ENCODE results near the gene FMO1.
"Not testable (repeated sequence)": the region's sequence is repeated elsewhere in the genome, so short reads cannot be mapped to it uniquely, and the experiment has no call there.

FMO1 gene

DNA sequence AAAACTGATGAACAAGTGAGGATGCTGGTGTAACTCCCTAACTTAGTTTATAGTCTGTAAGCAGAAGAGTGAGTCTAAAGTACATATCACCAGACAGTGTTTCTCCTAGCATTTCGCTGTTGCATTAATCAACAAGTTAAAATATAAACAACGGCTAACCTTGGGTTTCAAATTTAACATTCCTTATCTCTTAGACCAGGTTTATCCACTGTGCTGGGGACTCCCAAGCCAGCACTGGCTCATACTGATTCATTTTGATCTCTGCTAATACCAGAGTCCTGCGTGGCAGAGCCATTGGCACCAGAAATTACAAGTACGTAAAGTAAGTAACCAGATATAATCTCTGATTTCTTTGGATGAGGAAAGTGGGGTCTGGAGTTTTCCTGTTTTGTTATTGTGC lies at the start of gene FMO1:
Gene FMO1, plus strand, starts transcription at position 193 of the 400 bp plus-strand sequence. CDS start 9,594 bp downstream, outside the sequence.
- FAIRE-seq, result no peak

DNA sequence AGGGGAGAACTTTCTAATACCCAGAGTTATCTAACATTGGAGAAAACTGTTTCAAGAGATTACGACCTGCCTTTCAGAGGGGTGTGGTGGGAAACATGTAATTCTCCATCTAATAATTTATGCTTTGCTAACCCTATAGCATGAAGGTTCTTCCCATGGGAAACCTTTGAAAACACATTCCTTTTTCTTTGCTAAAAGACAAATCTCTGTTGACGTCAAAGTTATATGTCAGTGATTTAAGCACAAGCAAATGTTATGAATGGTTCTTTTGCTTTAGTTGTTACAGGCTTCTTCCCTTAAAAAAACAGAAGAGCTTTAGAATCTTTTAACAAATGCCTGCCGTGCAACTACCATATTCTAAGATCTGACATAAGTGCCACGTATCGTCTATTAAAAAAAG lies 44.0 kb upstream of the FMO1 start:
- FAIRE-seq, result no peak

GRCh38 chr1:171206204-171206977 lies 41.9 kb upstream of the FMO1 start:
- no peak for FAIRE-seq

GRCh38 chr1:171206978-171207355 lies 41.3 kb upstream of the FMO1 start:
- no peak for FAIRE-seq

- FAIRE-seq, result no peak
These were observed 40.9 kb upstream of the FMO1 start for GRCh38 chr1:171207377-171207776.

- no peak for FAIRE-seq
These were observed 37.9 kb upstream of the FMO1 start for GRCh38 chr1:171210355-171210754.

GRCh38 chr1:171212607-171213351 lies 35.5 kb upstream of the FMO1 start:
- no peak for FAIRE-seq

DNA sequence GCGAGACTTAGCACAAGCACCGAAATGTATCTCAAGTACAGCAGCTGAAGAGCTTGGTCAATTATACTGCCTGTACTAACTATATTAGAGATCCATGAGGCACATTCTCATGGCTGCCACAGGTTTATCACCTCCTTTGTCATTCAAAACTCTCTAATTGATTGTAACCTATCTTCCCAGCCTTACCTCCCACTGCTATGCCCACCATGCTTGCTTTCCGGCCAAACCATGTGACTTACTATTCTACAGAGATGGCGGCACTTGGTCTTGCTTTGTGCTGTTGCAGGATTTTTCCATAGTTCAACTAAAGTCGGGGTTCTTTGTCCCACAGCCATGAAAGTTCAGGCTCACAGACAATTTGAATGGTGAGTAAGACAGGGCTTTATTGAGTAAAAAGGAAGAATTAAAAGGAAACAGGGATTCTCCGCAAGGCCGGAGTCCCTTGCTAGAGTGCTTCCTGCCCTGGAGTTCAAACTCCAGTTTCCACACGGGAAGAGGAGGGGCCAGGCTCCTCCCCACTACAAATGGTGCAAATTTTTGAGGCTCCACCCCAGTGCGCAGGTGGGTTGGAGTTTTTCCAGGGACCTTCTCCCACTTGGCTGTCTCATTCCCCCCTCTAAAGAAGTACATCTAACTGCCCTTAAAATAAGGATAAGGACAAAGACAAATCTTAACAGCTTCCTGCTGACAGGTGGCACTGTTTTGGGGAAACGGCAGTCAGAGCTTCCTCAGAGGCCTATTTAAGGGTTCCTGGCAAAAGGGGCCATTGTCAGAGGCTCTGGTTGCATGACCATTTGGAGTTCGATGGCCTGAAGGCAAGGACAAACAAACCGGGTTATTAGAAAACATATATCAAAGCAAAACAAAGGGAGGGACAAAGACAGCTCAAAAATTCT lies 34.5 kb upstream of the FMO1 start:
- no peak for FAIRE-seq

GRCh38 chr1:171217658-171218443 lies 30.4 kb upstream of the FMO1 start:
- no peak for FAIRE-seq

GRCh38 chr1:171218661-171219060 lies 29.6 kb upstream of the FMO1 start:
- no peak for FAIRE-seq

DNA sequence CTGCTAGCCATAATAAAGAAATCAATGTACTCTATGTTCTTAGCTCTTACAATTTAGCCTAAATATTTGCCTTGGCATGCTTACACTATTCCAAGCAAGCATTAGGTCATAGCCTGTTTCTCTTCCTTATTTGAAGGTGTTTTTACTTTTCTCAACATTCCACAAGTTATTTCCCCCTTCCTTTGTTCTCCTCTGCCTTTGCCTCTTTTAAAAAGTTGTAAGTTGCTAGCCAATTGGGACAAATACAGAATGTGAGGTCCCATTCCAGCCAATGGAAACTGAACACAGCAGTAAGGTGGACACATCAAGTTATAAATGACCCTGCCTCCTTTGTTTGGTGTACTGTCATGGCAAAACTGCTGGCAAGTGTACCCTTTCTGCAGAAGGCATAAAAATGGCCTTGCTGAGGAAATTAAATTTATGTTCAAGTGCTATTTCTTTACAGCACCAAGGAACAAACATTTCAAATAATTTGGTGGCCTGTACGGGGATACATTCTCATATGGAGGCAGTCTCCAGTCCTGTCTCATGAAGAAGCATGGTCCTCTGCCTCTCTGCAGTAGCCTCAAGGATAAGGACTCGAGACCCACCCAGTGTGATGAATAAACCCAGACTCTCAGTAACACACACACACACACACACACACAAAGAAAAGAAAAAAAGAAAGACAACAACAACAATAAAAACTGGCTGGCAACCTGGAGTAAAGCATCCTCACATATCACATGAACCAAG lies 28.8 kb upstream of the FMO1 start:
- no peak for FAIRE-seq

GRCh38 chr1:171220081-171220420 lies 28.2 kb upstream of the FMO1 start:
- FAIRE-seq, result no peak

- FAIRE-seq, result no peak
These were observed 27.7 kb upstream of the FMO1 start for GRCh38 chr1:171220581-171221054.

DNA sequence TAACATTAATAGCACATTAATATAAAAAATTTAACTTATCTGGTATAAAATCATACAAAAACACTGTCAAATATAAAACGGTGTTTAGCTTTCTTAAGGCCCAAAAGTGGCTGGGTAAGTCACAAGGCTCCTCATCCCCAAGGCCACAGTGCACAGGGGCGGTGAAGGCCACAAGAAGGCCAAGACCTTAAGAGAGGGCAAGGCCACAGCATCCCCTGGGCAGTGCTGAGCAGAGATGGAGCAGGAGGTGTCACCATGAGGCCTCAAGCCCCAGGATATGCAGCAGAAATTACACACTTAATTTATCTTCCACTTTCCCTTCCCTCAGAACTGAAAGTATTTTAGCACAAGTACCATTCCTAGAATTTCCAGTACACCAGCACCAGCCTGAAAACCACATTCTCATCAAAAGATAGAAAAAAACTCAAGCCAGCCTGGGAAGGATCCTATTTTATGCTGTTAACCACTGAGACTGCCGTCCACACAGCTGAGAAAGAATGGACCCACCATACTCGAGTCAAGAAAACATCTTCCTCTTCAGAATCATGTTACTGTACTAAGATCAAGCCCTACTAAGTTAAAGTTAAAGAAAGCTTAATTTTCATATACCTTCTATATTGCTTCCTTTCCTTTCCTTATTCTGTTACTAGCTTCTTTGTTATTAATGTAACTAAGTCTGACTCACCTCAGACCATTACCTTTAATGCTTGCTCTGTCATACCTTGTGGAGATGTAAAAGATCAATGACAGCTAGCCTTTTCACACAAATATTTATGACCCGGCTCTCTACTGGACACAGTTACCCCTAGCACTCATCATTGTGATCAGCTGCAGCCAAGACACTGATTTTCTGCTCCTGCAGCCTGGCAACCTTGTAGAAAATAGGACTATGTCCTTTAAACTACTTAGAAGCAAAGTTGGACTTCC lies 26.4 kb upstream of the FMO1 start:
- no peak for FAIRE-seq

- no peak for FAIRE-seq
These were observed 25.4 kb upstream of the FMO1 start for GRCh38 chr1:171222936-171223335.

- not testable (repeated sequence) for FAIRE-seq
These were observed 24.0 kb upstream of the FMO1 start for GRCh38 chr1:171224257-171224656.

DNA sequence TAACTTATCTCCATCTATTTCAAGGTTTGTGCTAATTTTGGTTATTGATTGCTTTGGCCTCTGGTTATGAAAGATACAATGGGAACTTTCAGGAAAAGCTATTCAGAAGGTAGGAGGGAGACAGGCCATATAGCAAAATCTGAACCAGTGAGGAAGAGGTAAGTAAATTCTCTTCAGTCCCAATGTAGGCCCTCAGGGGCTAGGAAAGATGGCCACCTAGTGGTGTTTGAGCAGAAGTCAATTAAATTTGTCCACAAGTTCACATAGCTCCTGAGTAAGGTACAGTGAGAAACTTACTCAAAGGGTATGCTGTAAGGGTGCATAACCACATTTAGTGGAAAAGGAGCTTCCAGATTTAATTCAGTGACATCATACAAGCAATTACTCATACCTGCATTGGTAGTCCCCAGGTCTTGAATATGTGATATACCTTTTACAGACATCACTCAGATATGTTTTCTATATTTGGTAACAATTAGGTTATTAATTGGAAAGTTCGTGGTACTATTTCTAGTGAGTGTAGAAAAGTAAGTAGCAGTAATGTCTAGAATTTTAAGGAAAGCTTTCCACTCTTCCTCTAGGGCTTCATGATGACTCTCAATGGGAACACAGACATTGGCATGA lies 21.4 kb upstream of the FMO1 start:
- FAIRE-seq, result no peak

- no peak for FAIRE-seq
These were observed 17.0 kb upstream of the FMO1 start for GRCh38 chr1:171231326-171231725.

GRCh38 chr1:171233183-171233582 lies 15.1 kb upstream of the FMO1 start:
- no peak for FAIRE-seq

DNA sequence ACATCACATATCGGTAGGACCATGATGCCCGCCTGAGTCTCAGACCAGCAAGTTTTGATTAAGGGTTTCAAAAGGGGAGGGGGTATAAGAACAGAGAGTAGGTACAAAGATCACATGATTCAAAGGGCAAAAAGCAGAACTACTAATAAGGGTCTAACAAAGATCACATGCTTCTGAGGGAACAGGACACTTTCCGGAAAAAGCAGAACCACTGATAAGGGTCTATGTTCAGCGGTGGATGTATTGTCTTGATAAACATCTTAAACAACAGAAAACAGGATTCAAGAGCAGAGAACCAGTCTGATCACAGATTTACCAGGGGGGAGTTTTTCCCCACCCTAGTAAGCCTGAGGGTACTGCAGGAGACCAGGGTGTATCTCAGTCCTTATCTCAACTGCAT lies 12.1 kb upstream of the FMO1 start:
- FAIRE-seq, result not testable (repeated sequence)

Data from islet of Langerhans (tissue), 1 donor.